ENCODE results near the gene LONP1.

GRCh38 chr19:5753743-5754142 is 33.8 kb upstream of the LONP1 start:
- TF ChIP-seq REST (IDR thresholded peaks at IDR 0.05; ENCODE audit: borderline replicate concordance) (no peak), POLR2AphosphoS5 (IDR thresholded peaks at IDR 0.05) (no peak)
- TF ChIP-seq, protein P1, sequence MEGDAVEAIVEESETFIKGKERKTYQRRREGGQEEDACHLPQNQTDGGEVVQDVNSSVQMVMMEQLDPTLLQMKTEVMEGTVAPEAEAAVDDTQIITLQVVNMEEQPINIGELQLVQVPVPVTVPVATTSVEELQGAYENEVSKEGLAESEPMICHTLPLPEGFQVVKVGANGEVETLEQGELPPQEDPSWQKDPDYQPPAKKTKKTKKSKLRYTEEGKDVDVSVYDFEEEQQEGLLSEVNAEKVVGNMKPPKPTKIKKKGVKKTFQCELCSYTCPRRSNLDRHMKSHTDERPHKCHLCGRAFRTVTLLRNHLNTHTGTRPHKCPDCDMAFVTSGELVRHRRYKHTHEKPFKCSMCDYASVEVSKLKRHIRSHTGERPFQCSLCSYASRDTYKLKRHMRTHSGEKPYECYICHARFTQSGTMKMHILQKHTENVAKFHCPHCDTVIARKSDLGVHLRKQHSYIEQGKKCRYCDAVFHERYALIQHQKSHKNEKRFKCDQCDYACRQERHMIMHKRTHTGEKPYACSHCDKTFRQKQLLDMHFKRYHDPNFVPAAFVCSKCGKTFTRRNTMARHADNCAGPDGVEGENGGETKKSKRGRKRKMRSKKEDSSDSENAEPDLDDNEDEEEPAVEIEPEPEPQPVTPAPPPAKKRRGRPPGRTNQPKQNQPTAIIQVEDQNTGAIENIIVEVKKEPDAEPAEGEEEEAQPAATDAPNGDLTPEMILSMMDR (IDR thresholded peaks at IDR 0.05; ENCODE audit: poor library complexity, severe bottlenecking): no peak
